ENCODE results near the gene UNC13A. TPM values are rescaled to one million over a fixed set of nuclear protein-coding genes. Genes with fewer than 3 reads are reported as not detected.
"Not testable (repeated sequence)": the region's sequence is repeated elsewhere in the genome, so short reads cannot be mapped to it uniquely, and the experiment has no call there.

Gene UNC13A
- total RNA-seq, 2 donors from 2014 or later = not detected

GRCh38 chr19:17570291-17570690, 117.9 kb downstream of the UNC13A start:
- not testable (repeated sequence) for DNase-seq; H3K9me3 ChIP-seq (ENCODE audit: control insufficient read depth, low read length, poor library complexity, severe bottlenecking); H3K4me1 Mint-ChIP-seq; H3K27ac Mint-ChIP-seq; ATAC-seq; H3K4me3 Mint-ChIP-seq; H3K36me3 Mint-ChIP-seq (ENCODE audit: low read depth); H3K27me3 Mint-ChIP-seq

GRCh38 chr19:17567940-17568339, 120.2 kb downstream of the UNC13A start:
- Mint-ChIP-seq H3K27ac (no peak overlapping the region), H3K27me3 (no peaks in the 10 kb centered on the region), H3K4me3 (no peak overlapping the region), H3K4me1 (no peaks in the 10 kb centered on the region), H3K36me3 (ENCODE audit: low read depth) (peaks cover 9% of the 10 kb centered on the region)
- no peak for ATAC-seq
- no peak for DNase-seq
- no peaks in the 10 kb centered on the region for H3K9me3 ChIP-seq (ENCODE audit: control insufficient read depth, low read length, poor library complexity, severe bottlenecking)

DNA sequence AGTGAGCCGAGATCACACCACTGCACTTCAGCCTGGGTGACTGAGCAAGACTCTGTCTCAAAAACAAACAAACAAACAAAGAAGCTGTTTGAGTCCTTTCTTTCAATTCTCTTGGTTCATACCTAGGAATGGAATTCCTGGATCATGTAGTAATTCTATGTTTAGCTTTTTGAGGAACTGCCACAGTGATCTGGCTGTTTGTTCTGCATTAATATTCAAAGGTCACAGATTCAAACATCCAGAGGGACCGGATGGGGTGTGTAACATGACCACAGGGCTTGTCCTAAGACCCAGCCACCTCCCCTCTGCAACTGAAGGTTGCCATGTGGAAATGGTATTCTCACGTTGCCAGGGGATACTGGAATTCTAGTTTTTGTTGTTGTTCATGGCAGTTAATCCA, 122.5 kb downstream of the UNC13A start:
- ATAC-seq = no peak
- peaks cover 9% of the 10 kb centered on the region for H3K36me3 Mint-ChIP-seq (ENCODE audit: low read depth)

DNA sequence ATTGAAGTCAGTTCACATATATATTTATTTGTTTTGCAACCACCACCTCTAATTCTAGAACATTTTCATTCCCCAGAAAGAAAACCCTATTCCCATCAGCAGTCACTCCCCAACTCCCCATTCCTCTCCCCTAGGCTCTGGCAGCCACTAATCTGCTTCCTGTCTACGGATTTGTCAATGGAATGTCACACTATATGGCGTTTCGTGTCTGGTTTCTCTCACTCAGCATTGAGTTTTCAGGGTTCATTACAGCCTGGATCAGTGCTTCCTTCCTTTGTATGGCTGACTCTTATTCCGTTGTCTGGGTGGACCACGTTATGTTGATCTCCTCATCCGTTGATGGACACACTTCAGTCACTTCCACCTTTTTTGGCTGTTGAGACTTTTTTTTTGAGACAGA, 123.4 kb downstream of the UNC13A start:
- DNase-seq = no peak
- no peak overlapping the region for H3K27ac Mint-ChIP-seq
- no peaks in the 10 kb centered on the region for H3K9me3 ChIP-seq (ENCODE audit: control insufficient read depth, low read length, poor library complexity, severe bottlenecking)
- peaks cover 6% of the 10 kb centered on the region for H3K4me1 Mint-ChIP-seq
- H3K27me3 Mint-ChIP-seq = no peaks in the 10 kb centered on the region
- peaks cover 14% of the 10 kb centered on the region for H3K36me3 Mint-ChIP-seq (ENCODE audit: low read depth)
- ATAC-seq = no peak
- no peak overlapping the region for H3K4me3 Mint-ChIP-seq

More for the DNA sequence above, 122.5 kb downstream of the UNC13A start:
- no peaks in the 10 kb centered on the region for H3K9me3 ChIP-seq (ENCODE audit: control insufficient read depth, low read length, poor library complexity, severe bottlenecking)
- no peaks in the 10 kb centered on the region for H3K4me1 Mint-ChIP-seq
- H3K27me3 Mint-ChIP-seq = no peaks in the 10 kb centered on the region
- H3K27ac Mint-ChIP-seq = no peak overlapping the region
- no peak overlapping the region for H3K4me3 Mint-ChIP-seq
- DNase-seq = no peak

DNA sequence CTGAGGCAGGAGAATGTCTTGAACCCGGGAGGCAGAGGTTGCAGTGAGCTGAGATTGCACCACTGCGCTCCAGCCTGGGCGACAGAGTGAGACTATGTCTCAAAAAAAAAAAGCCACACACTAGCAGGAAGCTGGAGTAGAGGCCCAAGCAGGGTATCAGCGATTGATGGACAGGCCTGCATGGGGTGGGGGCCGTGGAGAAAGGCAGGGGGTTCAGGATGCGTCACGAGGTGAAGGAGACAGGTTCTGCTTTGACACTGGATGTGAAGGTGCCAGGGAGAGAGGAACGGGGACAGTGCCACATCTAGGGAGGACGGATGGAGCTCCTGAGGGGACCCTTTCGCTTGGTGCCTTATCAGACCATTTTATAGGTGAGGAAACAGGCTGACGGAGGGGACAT, 125.6 kb downstream of the UNC13A start:
- Mint-ChIP-seq H3K4me1 (peaks cover 6% of the 10 kb centered on the region), H3K27ac (no peak overlapping the region), H3K36me3 (ENCODE audit: low read depth) (peaks cover 9% of the 10 kb centered on the region), H3K27me3 (no peaks in the 10 kb centered on the region), H3K4me3 (no peak overlapping the region)
- no peaks in the 10 kb centered on the region for H3K9me3 ChIP-seq (ENCODE audit: control insufficient read depth, low read length, poor library complexity, severe bottlenecking)
- ATAC-seq (no peak), DNase-seq (no peak)

DNA sequence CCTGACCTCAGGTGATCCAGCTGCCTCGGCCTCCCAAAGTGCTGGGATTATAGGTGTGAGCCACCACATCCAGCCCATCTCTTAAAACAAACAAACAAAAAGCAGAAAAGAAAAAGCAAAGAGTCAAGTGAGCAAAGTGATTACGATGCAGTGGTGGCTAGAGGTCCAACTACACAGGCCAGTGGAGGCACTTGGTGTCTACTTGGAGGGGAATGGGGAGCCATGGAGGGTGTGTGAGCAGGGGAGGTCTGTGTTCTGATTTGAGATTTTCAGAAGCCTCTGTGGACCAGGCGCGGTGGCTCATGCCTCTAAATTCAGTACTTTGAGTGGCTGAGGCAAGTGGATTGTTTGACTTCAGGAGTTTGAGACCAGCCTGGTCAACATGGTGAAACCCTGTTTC, 126.1 kb downstream of the UNC13A start:
- Mint-ChIP-seq H3K27me3 (no peaks in the 10 kb centered on the region), H3K4me3 (no peak overlapping the region), H3K4me1 (peaks cover 6% of the 10 kb centered on the region), H3K36me3 (ENCODE audit: low read depth) (peaks cover 9% of the 10 kb centered on the region), H3K27ac (no peak overlapping the region)
- ATAC-seq = no peak
- no peaks in the 10 kb centered on the region for H3K9me3 ChIP-seq (ENCODE audit: control insufficient read depth, low read length, poor library complexity, severe bottlenecking)
- no peak for DNase-seq

- ATAC-seq (no peak), DNase-seq (no peak)
- H3K27me3 Mint-ChIP-seq = no peaks in the 10 kb centered on the region
- peaks cover 8% of the 10 kb centered on the region for H3K4me1 Mint-ChIP-seq
- no peak overlapping the region for H3K27ac Mint-ChIP-seq
- H3K4me3 Mint-ChIP-seq = no peak overlapping the region
- H3K9me3 ChIP-seq (ENCODE audit: control insufficient read depth, low read length, poor library complexity, severe bottlenecking) = no peaks in the 10 kb centered on the region
- peaks cover 9% of the 10 kb centered on the region for H3K36me3 Mint-ChIP-seq (ENCODE audit: low read depth)
Measured at GRCh38 chr19:17560205-17560595, 128.0 kb downstream of the UNC13A start.

GRCh38 chr19:17557466-17557865, 130.7 kb downstream of the UNC13A start:
- Mint-ChIP-seq H3K27me3 (no peaks in the 10 kb centered on the region), H3K36me3 (ENCODE audit: low read depth) (peaks cover 6% of the 10 kb centered on the region), H3K4me3 (peak overlapping the region; percentile 63), H3K4me1 (peaks cover 10% of the 10 kb centered on the region), H3K27ac (no peak overlapping the region)
- ATAC-seq = no peak
- no peaks in the 10 kb centered on the region for H3K9me3 ChIP-seq (ENCODE audit: control insufficient read depth, low read length, poor library complexity, severe bottlenecking)
- no peak for DNase-seq

- H3K4me1 Mint-ChIP-seq = peaks cover 10% of the 10 kb centered on the region
- H3K9me3 ChIP-seq (ENCODE audit: control insufficient read depth, low read length, poor library complexity, severe bottlenecking) = no peaks in the 10 kb centered on the region
- peak overlapping the region; percentile 89 for H3K4me3 Mint-ChIP-seq
- peaks cover 6% of the 10 kb centered on the region for H3K36me3 Mint-ChIP-seq (ENCODE audit: low read depth)
- no peak for DNase-seq
- no peak overlapping the region for H3K27ac Mint-ChIP-seq
- no peaks in the 10 kb centered on the region for H3K27me3 Mint-ChIP-seq
- ATAC-seq = no peak
Measured at GRCh38 chr19:17556995-17557394, 131.2 kb downstream of the UNC13A start.

GRCh38 chr19:17555929-17556813, 132.0 kb downstream of the UNC13A start:
- peak overlapping the region; percentile 89 for H3K4me3 Mint-ChIP-seq
- no peaks in the 10 kb centered on the region for H3K9me3 ChIP-seq (ENCODE audit: control insufficient read depth, low read length, poor library complexity, severe bottlenecking)
- peaks cover 10% of the 10 kb centered on the region for H3K4me1 Mint-ChIP-seq
- peak overlapping the region; percentile 39 for H3K27ac Mint-ChIP-seq
- ATAC-seq (no peak), DNase-seq (peak in 1 of 3 donors; percentile 17)
- H3K27me3 Mint-ChIP-seq = no peaks in the 10 kb centered on the region
- H3K36me3 Mint-ChIP-seq (ENCODE audit: low read depth) = peaks cover 6% of the 10 kb centered on the region

- H3K9me3 ChIP-seq (ENCODE audit: control insufficient read depth, low read length, poor library complexity, severe bottlenecking) = no peaks in the 10 kb centered on the region
- H3K27me3 Mint-ChIP-seq = no peaks in the 10 kb centered on the region
- peak; percentile 99 for ATAC-seq
- H3K36me3 Mint-ChIP-seq (ENCODE audit: low read depth) = peaks cover 6% of the 10 kb centered on the region
- DNase-seq = peak; percentile 94 to 98 (median 95)
- H3K4me1 Mint-ChIP-seq = peaks cover 10% of the 10 kb centered on the region
- H3K4me3 Mint-ChIP-seq = peak within 1 kb of the TSS; percentile 89
- H3K27ac Mint-ChIP-seq = peak within 1 kb of the TSS; percentile 39
Measured at GRCh38 chr19:17555480-17555928, 132.7 kb downstream of the UNC13A start, which contains the start of gene COLGALT1. Gene COLGALT1, plus strand, starts transcription at chr19:17555649. Its CDS starts 65 bp downstream, at chr19:17555714.

- Mint-ChIP-seq H3K36me3 (ENCODE audit: low read depth) (peaks cover 2% of the 10 kb centered on the region), H3K4me3 (peak overlapping the region; percentile 89), H3K27ac (no peak overlapping the region), H3K27me3 (no peaks in the 10 kb centered on the region), H3K4me1 (peaks cover 6% of the 10 kb centered on the region)
- DNase-seq (no peak), ATAC-seq (peak; percentile 4)
- H3K9me3 ChIP-seq (ENCODE audit: control insufficient read depth, low read length, poor library complexity, severe bottlenecking) = no peaks in the 10 kb centered on the region
Measured at GRCh38 chr19:17554968-17555479, 133.1 kb downstream of the UNC13A start.

- DNase-seq (no peak), ATAC-seq (no peak)
- Mint-ChIP-seq H3K36me3 (ENCODE audit: low read depth) (no peaks in the 10 kb centered on the region), H3K27ac (no peak overlapping the region), H3K4me3 (no peak overlapping the region), H3K4me1 (peaks cover 4% of the 10 kb centered on the region), H3K27me3 (no peaks in the 10 kb centered on the region)
- no peaks in the 10 kb centered on the region for H3K9me3 ChIP-seq (ENCODE audit: control insufficient read depth, low read length, poor library complexity, severe bottlenecking)
Measured at GRCh38 chr19:17553256-17553655, 134.9 kb downstream of the UNC13A start.
